ENCODE results near the gene CTIF.

CTIF gene

DNA sequence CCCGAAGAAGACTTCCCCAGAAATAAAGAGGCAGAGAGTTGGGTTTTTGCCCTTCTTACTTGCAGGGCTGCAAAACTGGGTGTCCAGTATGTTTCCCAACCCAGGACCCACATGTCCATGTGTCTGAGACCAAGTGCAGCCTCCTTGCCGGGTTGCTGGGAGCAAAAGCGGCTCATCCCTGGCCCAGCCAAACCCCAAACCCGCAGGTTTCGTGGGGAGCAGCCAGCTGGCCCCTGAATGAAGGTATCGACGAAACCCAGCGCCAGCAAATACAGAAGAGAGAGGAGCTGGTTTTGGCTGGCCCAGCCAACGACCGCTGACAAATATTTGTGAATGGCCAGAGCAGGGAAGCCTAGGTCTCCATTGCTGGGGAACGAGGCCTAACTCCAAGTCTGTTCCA lies 214.9 kb downstream of the CTIF start:
- no peak for DNase-seq (ENCODE audit: low read depth)

DNA sequence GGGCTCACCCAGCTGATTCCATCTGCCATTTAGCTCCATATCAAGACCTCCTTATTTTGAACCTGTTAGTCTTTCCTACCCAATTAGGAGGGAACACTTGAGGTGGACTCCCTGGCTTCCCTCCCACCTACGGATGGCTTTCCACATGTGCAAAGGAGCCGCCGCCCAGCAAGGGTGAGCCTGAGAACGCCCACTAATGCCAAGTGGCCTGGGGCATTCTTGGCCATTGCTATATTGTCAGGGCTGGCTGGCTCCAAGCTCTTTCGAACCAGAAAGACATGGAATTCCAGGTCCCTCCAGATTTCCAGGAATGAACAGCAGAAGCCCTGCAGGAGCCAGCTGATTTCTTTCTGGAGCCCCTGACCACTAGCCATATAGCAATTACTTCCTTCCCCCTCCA lies 215.7 kb downstream of the CTIF start:
- no peak for DNase-seq (ENCODE audit: low read depth)

DNA sequence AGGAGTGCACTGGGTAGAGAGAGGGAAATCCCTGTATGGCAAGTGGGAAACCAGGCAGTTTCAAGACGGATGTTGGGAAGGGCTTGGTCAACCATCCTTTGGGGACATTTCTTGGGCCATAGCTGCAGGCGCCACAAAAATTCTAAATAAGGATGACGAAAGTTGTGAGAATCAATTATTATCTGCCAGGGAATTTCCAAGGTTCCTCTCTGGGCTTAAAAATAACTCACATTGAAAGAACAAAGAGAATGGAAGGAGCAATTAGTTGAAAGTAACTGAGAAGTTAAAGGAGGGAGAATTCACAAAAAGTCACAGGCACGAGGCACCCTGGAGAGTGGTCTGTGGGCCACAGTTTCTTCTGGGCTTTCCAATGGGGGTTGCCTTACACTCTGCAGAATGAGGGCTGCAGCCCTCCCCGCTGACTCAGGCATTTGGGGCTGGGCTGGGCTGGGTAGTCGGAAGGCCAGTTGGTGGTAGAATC lies 216.2 kb downstream of the CTIF start:
- DNase-seq (ENCODE audit: low read depth), result no peak

DNA sequence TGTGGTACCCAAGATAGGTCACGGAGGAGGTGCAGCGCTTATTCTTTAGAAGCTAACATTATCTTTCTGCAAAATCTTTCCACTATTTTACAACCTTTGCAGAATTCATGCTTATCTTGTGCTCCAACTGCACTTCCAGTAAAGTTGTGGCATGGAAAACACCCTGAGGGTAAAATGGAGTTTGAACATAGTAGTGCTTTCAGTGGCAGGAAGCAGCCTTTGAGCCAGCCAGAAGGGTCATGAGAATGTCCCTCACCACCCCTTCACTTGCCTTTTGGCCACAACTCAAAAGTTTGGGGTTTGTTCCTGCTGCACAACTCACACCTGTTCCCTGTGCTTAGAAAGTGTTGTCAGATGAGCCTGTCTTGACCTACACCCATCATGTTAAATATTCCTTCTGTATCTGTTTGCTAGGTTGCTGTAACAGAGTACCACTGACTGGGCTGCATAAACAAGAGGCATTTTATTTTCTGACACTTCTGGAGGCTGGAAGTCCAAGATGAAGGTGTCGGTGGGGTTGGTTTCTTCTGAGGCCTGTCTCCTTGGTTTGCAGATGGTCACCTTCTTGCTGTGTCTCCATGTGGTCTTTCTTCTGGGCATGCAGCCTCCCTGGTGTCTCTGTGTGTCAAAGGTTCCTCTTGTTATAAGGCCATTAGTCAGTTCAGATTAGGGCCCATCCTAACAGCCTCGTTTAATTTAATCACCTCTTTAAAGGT lies 217.8 kb downstream of the CTIF start:
- peak; percentile 34 for DNase-seq (ENCODE audit: low read depth)

DNA sequence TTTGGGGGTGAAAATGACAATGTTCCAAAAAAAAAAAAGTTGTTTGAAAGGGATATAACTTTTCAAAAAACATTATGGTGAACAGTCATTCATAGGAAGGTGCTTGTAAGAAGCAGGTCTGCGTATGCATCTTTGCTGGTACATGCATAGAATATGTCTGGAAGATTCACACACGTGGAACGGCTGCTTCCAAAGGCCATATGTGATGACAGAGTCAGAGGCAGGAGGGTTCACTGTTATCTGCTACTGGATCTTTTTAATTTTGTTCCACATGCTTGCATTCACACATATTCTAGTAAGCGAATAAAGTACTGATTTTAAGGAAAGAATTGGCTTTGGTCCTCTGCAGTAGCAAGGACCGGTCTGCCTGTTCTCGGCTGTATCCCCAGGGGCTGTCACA lies 218.5 kb downstream of the CTIF start:
- DNase-seq (ENCODE audit: low read depth), result no peak

DNA sequence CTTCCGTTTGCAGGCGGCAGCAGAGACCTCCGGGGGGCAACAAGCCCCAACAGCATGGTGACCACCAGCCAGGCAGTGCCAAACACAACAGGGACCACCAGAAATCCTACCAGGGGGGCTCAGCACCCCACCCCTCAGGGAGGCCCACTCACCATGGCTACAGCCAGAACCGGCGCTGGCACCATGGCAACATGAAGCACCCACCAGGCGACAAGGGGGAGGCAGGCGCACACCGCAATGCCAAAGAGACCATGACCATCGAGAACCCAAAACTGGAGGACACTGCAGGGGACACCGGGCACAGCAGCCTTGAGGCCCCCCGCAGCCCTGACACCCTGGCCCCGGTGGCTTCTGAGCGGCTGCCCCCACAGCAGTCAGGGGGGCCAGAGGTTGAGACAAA lies 219.1 kb downstream of the CTIF start:
- DNase-seq (ENCODE audit: low read depth), result no peak

DNA sequence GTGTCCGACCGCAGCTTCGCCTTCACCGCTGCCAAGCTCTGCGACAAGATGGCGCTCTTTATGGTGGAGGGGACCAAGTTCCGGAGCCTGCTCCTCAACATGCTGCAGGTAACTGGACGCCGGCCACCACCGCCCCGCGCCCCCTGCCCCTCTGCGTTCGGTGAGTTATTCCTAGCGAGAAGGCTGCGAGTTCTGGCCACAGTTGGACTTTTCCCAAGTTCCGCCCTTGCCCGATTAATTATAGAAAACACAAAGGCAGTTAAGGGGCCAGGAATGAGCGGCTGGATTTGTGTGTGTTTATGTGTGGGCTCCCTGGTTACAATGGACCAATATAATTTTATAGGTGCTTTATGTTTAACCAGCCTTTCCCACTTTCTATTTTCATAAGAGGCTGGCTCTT lies 222.8 kb downstream of the CTIF start:
- no peak for DNase-seq (ENCODE audit: low read depth)

DNA sequence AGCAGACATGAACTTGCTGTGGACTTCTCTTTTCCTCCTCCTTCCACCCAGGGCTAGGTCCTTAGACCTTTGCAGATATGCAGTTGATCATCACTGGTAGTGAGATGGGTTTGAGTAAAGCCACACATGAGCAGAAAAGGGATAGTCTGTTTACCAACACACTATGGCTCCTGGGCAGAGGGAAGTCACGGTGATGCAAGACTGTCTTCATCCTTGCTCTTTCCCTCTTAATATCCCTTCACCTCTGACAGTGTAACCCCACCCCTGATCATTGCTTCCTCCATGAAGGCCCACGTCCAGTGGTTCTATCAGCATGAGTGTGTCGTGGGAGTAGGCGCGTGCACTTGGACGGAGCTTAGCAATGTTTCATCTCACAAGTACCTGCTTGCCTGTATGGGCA lies 223.2 kb downstream of the CTIF start:
- DNase-seq (ENCODE audit: low read depth), result no peak

DNA sequence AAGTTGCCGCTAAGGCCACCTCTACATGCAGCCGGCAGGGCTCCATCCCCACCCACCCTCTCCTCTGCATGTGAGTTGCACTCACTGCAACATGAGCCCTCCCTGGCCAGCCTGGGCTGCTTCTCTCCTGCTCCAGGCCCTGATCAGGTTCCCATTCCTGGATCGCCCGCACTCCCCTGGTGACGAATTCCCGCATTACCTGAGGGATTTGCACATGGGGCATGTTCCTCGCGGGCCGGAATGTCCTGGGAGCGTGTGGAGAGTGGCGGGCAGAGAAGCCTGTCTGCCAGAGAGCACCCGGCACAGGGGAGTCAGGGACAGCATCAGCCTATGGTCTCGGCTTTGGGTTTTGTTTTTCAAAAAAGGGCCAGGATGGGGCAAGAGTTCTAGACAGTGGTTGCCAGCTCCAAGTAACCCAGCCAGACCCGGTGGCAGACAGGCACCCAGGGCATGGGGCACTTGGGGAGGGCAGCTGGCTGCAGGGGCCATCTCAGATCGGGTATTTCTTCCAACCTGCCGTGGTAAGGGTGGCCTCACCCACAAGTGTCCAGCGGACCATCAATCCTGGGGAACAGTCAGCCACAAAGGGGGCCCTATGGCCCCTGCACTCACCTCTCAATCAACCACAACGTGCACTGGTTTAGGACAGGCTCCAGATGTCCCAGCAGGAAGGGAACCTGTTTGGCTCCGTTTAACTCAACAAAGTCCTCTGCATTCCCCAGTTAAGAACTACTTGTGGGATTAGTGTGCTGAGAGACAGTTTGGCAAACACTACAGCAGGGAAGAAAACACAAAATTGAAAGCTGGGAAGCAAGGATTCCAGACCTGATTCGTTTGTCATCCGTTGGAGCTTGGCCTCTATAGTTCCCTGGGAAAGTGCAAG lies 224.2 kb downstream of the CTIF start:
- no peak for DNase-seq (ENCODE audit: low read depth)

DNA sequence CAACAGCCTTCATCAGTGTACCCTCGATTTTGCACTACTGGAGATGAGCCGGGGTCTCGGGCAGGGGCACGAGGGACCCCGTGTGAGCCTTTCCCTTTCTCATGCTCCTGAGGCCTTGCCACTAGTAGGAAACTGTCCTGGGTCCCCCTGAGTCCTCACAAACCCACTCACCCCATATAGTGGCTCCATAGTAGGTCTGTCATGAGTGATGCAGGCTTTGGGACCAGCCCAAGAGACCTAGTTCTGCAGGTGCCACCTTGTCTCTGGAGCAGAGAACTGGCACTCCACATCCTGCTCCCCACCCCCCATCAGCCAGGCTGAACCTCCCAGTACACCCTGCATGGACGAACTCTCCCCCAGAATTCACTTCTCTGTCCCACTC lies 224.9 kb downstream of the CTIF start:
- DNase-seq (ENCODE audit: low read depth), result no peak

DNA sequence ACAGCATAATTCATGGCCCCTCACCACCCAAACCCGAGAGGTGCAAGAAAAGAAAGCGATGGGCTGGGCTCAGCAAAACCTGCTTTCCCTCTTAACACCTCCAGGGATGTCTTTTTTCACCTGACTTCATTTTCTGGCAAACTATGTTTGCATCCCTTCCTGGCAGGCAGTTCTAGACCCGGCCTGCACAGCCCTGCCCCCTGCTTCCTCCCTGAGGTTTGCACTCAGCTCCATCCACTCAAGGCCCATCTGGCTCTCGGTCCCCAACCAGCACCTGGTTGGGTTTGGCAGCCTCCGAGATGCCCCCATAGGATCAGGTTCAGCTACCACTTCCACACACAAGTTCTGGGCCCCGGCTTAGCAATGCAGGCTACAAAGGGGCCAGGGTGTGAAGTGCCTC lies 226.2 kb downstream of the CTIF start:
- DNase-seq (ENCODE audit: low read depth), result no peak

DNA sequence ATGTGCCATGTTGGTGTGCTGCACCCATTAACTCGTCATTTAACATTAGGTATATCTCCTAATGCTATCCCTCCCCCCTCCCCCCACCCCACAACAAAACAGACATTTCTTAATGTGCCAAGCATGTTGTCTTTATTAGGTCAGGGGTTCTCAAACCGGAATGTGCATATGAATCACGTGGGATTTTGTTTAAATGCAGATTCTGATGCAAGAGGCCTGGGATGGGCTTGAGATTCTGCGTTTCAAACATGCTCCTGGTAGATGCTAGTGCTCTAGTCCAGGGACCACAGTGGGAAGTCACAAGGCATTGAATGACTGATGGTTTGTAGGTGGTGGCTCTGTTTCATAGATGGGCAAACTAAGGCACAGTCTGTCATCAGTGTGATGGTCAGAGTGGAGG lies 227.2 kb downstream of the CTIF start:
- DNase-seq (ENCODE audit: low read depth), result peak; percentile 68

DNA sequence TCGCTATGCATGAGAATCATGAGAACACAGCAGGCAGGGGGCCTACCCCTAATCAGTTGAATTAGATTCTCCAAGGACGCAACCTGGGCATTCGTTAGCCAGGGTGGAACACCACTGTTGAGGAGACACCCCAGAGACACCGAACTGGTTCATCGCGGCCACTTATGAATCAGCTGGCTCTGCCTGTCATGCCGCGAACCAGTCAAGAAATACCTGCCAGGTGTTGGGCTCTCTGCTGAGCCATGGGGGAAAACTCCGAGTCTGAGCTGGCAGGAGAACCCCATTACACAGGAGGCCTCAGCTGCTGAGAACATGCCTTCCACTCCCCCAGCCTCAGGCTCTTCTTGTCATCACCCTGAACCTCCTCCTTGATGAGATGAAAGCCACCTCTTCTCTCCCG lies 227.7 kb downstream of the CTIF start:
- no peak for DNase-seq (ENCODE audit: low read depth)

DNA sequence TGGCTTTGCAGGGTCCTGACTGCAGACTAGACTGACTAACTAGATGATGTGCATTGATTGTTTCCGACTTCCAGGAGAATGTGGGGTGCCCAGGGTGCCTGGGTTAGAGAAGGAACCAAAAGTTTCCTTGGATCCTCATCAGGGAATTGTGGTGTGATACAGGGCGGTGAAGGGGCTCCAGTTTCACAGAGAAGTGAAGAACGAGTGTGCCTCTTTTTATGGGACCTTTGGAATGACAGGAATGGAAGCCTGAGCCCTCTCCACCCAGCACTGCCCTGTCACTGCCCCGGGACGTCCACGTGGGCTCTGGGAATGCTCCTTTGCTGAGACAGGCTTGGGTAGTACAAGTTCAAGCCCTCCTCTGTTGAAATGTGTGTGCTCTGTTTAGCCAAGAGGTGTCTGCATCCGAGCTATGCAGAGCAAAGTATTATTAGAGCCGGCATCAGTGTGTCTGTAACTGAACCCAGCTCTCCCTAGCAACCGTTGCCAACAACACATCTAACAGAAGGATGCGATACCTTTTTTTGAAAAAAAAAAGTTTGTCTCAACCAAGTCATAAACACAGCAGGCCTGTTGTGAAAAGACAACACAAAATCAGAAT lies 228.4 kb downstream of the CTIF start:
- DNase-seq (ENCODE audit: low read depth), result peak; percentile 93

DNA sequence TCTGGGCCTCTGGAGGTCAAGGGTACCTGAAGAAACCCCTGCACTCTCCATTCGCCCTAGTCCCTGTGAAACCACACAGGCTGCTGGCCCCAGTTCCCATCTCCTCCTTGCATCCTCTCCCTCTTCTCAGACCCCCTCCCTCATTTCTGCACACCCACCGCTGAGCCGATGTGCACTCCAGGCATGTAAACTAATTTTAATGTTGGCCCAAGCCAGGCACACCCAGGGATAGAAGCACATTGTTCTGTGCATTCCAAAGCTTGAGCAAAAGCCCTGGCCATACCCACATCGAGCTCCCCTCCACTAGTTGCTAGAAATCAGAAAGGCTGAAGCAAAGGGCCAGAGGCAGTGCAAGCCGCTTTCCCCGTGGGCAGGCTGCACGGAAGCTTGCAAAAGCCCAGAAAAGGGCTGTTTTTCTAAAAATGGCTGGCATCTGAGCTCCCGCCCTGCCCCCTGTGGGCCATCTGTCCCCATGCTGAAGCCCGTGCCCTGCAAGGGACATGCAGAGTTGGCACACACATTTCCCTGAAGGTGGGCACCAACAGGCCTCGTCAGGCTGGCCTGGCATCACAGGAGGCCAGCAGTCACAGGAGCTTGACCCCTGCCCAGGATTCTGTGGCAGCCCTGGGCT lies 230.3 kb downstream of the CTIF start:
- no peak for DNase-seq (ENCODE audit: low read depth)

DNA sequence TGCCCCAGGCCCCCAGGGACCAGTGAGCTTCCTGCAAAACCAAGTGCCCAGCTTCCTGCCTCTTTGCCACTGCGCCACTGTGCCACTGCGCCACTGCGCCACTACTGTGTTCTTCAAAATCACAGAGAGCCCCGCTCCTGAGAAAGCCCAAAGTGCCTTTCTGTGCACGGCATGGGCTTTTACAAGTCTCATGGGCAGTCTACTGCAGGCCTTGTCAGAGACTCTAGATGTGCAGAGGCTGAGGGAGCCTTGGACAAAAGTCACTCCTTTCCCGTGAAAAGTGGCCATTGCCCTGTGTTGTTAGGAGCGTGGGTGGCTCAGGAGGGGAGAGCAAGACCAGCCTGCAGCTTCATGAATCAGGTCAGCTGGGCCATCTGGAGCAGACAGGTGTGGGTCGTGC lies 231.4 kb downstream of the CTIF start:
- no peak for DNase-seq (ENCODE audit: low read depth)

DNA sequence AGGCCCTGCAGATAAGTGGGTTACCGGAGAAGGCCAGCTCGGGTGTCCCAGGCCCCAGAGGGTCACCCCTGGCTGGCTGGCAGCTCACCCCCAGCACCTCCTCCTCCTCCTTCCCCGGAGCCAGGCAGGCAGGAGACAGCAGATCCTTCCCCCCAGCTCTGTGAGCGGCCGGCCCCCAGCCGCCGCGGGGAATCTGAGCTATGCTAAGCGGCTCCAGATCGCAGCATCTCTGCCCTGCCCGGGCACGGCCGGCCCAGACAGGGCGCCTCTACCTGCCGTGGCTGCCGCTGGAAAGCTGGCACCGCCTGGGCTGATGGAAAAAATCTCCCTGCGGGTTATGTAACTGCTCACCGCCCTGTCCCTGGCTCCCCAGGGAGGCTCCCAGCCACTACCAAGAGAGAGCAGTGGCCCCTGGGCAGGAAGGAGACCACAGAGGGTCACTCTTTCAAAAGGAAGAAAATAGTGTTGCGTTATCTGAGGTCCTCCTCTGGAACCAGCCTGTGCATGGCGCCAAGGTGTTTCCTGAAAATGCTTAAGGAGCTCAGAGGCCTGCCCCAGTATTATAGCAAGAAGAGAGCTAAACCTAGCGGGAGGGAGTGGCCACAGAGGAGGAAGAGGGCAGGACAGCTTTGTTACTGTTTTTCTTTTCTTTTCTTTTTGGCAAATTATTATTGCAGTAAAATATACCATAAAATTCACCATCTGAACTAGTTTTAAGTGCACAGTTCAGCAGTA lies 233.0 kb downstream of the CTIF start:
- no peak for DNase-seq (ENCODE audit: low read depth)

DNA sequence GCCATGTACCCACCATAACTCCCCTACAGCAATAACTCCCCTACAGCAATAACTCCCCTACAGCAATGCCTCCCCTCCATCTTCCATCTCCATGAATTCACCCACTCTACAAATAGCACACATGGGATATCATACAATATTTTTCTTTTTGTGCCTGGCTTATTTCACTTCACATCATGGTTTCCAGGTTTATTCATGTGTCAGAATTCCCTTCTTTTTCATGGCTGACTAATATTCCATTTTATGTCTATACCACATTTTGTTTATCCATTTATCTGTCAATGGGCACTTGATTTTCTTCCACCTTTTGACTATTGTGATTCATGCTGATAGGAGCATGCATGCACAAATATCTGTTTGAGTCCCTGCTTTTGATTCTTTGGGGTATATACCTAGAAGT lies 233.6 kb downstream of the CTIF start:
- DNase-seq (ENCODE audit: low read depth), result no peak

DNA sequence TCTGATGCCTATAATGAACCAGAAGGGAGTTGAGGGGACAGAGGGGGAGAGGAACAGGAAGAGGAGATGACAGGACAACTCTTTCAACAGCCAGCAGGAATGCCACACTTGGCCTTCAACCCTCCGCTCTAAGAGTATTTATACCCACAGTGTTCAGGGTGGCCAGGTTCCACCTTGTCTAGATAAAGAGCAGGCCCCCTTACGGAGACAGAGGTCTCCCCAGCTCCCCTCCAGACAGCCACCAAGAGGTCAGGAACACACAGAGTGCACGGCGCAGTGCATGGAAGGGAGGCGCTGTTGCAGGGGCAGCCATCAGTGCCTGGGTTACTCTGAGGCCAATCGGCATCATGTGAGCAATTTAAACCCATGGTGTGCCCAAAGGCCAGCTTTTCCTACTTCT lies 235.0 kb downstream of the CTIF start:
- DNase-seq (ENCODE audit: low read depth), result no peak

DNA sequence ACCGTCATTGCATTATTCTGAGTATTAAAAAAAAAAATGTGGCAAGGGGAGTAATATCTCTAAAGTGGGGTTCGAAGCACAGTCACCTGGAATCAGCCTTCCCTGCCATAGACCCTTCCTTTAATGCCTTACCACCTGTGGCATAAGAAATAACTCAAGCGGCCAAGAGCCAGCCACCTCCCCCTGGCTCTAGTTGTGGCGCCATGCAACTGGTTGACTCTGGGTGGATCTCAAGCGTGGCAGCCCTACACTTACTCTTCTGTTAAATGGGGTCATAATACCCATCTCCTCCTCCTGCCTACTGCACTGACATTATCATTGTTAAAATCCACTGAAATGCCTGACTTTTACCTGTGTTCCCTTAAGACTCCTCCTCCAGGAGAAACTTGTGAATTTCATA lies 236.1 kb downstream of the CTIF start:
- DNase-seq (ENCODE audit: low read depth), result no peak

DNA sequence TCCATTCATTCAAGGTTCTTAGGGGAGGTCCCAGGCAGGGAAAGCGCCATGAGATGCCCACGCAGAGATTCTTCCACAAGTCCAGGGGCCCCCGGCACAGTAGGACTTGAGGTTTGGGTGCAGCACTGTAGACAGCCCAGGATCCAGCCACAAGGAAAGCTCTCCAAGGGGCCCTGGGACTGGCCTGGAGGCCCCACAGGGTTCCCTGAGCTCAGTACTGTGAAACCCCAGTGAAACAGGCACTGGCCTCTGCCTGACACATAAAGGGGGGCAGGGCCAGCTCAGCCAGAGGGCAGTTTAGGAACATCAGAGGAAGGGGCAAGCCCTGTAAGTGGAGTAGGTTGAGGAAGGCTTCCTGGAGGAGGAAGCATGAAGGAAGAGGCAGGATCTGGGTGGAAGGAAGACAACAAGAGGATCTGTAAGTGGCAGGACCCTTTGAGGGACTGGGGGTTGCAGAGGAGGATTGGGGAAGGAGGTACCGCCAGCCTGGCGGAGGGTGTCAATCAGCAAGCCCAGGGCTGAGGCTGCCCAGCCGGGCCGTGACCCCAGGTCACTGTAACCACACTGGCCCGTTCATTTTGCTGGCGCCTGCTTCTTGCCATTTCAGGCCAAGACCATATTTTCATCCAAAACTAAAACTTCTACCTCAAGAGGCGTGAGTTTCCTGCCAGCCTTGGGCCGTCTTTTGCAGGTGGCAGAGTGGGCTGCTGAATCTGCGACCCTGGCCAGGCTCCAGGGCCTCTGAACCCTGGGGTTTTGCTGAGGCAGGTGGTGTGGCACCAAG lies 236.7 kb downstream of the CTIF start:
- no peak for DNase-seq (ENCODE audit: low read depth)

All from EH (cell line).